GM12878 (cell line): ENCODE data around the gene BCAS3.

Experiments used
- CEBPB ChIP-seq, 2 experiments: fragments of 150-350 bp in 1 of 2; IDR thresholded peaks; 2 replicates each; pipeline ENCODE4 v1.6.1; 2012 to 2014; ENCODE audit warnings: low read depth in 2 of 2, low read length in 2 of 2, borderline replicate concordance in 1 of 2, inconsistent platforms in 1 of 2
- CHD4 ChIP-seq: fragments of 200-600 bp; sonication (generic); IDR thresholded peaks from 2 replicates; pipeline ENCODE4 v1.6.1; 2016; ENCODE audit warnings: mild to moderate bottlenecking
- CREB1 ChIP-seq: IDR thresholded peaks from 2 replicates; pipeline ENCODE4 v1.6.1; 2012; ENCODE audit warnings: low read depth, mild to moderate bottlenecking, inconsistent platforms
- EZH2 ChIP-seq: IDR thresholded peaks from 2 replicates; pipeline ENCODE4 v1.6.1; 2012; ENCODE audit warnings: low read depth, mild to moderate bottlenecking, control low read depth, inconsistent platforms, low read length, borderline replicate concordance; ENCODE audit not compliant: control insufficient read depth
- FOXK2 ChIP-seq: fragments of 450-650 bp; IDR thresholded peaks from 2 replicates; pipeline ENCODE4 v1.6.1; 2017; ENCODE audit warnings: mild to moderate bottlenecking, moderate library complexity
- SMARCA5 ChIP-seq: fragments of 450-650 bp; IDR thresholded peaks from 2 replicates; pipeline ENCODE4 v1.6.1; 2017; ENCODE audit warnings: mild to moderate bottlenecking
- TF ChIP-seq, protein P1 (sequence below): IDR thresholded peaks from 2 replicates; pipeline ENCODE4 v1.6.1; 2012; ENCODE audit warnings: mild to moderate bottlenecking, low read depth, low read length

DNA sequence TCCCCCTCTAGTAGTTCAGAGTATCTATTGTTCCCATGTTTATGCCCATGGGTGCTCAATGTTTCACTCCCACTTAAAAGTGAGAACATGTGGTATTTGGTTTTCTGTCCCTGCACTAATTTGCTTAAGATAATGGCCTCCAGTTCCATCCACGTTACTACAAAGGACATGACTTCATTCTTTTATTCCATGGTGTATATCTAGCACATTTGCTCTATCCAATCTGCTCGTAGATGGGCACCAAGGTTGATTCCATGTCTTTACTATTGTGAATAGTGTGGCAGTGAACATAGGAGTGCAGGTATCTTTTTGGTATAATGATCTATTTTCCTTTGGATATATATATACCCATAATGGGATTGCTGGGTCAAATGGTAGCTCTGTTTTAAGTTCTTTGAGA is 552.8 kb downstream of the BCAS3 start:
- no peak for TF ChIP-seq SMARCA5
- no peak for TF ChIP-seq EZH2
- no peak for TF ChIP-seq CREB1
- TF ChIP-seq CHD4, result no peak
- TF ChIP-seq, protein P1, sequence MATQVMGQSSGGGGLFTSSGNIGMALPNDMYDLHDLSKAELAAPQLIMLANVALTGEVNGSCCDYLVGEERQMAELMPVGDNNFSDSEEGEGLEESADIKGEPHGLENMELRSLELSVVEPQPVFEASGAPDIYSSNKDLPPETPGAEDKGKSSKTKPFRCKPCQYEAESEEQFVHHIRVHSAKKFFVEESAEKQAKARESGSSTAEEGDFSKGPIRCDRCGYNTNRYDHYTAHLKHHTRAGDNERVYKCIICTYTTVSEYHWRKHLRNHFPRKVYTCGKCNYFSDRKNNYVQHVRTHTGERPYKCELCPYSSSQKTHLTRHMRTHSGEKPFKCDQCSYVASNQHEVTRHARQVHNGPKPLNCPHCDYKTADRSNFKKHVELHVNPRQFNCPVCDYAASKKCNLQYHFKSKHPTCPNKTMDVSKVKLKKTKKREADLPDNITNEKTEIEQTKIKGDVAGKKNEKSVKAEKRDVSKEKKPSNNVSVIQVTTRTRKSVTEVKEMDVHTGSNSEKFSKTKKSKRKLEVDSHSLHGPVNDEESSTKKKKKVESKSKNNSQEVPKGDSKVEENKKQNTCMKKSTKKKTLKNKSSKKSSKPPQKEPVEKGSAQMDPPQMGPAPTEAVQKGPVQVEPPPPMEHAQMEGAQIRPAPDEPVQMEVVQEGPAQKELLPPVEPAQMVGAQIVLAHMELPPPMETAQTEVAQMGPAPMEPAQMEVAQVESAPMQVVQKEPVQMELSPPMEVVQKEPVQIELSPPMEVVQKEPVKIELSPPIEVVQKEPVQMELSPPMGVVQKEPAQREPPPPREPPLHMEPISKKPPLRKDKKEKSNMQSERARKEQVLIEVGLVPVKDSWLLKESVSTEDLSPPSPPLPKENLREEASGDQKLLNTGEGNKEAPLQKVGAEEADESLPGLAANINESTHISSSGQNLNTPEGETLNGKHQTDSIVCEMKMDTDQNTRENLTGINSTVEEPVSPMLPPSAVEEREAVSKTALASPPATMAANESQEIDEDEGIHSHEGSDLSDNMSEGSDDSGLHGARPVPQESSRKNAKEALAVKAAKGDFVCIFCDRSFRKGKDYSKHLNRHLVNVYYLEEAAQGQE, result no peak
- TF ChIP-seq FOXK2, result no peak
- TF ChIP-seq CEBPB (IDR thresholded peaks at IDR 0.05; ENCODE audit: borderline replicate concordance in 1 of 2, low read depth in 2 of 2, low read length in 2 of 2), result no peak
